Measurements from ENCODE around the gene DOCK9.

The DOCK9 gene

DNA sequence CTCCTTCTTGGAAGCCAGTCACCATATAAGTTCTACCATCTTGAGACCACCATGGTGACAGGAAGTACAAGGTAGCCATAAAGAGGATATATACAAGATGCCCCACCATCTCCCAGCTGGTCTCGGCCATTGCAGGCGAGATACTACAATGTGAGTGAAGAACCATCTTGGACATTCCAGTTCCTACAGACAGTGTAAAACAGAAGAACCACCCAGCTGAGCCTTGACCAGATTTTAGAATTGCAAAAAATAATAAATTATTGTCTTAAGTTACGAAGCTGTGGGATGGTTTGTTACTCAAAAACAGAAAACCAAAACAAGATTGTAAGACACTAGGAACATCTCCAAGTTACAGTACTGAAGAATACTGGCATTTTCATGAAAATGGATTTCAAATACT is 43.6 kb downstream of the DOCK9 start:
- Histone ChIP-seq H3K4me2 (ENCODE audit: low read depth, low read length) (no peak overlapping the region), H3K27ac (ENCODE audit: low read length) (no peak overlapping the region), H3K27me3 (replicated peaks; ENCODE audit: insufficient read depth, low read length) (no peaks in the 10 kb centered on the region), H3K9me2 (replicated peaks; ENCODE audit: insufficient read depth, low read length) (no peaks in the 10 kb centered on the region), H3F3A (ENCODE audit: insufficient read depth, low read length) (no peaks in the 10 kb centered on the region), H3K79me2 (ENCODE audit: low read length) (no peaks in the 10 kb centered on the region), H3K4me3 (ENCODE audit: low read length) (no peak overlapping the region), H3K36me3 (replicated peaks; ENCODE audit: insufficient read depth, low read length) (no peaks in the 10 kb centered on the region), H3K4me1 (ENCODE audit: low read length) (no peaks in the 10 kb centered on the region), H4K20me1 (ENCODE audit: insufficient read depth, low read length) (no peaks in the 10 kb centered on the region), H3K9ac (ENCODE audit: low read length) (no peak overlapping the region), H3K9me3 (replicated peaks; ENCODE audit: insufficient read depth, low read length) (no peaks in the 10 kb centered on the region), H2AFZ (ENCODE audit: low read length) (no peak overlapping the region)
- no peak for DNase-seq
- TF ChIP-seq EZH2phosphoT487 (IDR thresholded peaks at IDR 0.05; ENCODE audit: low read length) (no peak), EZH2 (optimal IDR thresholded peaks at IDR 0.05; ENCODE audit: low read depth, low read length) (no peak)
- TF ChIP-seq, protein P1, sequence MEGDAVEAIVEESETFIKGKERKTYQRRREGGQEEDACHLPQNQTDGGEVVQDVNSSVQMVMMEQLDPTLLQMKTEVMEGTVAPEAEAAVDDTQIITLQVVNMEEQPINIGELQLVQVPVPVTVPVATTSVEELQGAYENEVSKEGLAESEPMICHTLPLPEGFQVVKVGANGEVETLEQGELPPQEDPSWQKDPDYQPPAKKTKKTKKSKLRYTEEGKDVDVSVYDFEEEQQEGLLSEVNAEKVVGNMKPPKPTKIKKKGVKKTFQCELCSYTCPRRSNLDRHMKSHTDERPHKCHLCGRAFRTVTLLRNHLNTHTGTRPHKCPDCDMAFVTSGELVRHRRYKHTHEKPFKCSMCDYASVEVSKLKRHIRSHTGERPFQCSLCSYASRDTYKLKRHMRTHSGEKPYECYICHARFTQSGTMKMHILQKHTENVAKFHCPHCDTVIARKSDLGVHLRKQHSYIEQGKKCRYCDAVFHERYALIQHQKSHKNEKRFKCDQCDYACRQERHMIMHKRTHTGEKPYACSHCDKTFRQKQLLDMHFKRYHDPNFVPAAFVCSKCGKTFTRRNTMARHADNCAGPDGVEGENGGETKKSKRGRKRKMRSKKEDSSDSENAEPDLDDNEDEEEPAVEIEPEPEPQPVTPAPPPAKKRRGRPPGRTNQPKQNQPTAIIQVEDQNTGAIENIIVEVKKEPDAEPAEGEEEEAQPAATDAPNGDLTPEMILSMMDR (IDR thresholded peaks at IDR 0.05; ENCODE audit: low read length): no peak

DNA sequence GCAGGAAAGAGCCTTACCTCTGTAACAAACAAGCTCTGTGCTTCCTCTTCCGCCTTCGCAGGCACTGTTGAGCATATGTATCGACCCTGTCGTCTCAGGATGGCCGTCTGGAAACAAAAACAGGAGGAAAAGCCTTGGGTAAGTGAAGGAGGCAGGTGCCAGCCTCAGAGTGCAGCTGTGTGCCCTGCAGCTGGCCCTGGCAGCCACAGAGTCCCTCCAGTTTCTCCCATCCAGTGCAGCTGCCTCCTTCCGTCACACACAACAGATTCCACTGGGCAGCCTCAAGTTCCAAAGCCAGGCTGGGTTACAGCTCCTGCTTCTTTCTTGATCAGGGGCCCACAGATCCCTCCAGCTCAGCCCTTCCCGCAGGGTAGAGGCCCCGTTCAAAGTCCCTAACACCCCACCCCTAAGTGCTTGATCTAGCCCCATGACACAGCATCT is 47.7 kb downstream of the DOCK9 start:
- Histone ChIP-seq H3K9ac (ENCODE audit: low read length) (no peak overlapping the region), H3K27me3 (replicated peaks; ENCODE audit: insufficient read depth, low read length) (no peaks in the 10 kb centered on the region), H4K20me1 (ENCODE audit: insufficient read depth, low read length) (no peaks in the 10 kb centered on the region), H3K4me1 (ENCODE audit: low read length) (no peaks in the 10 kb centered on the region), H3K4me2 (ENCODE audit: low read depth, low read length) (no peak overlapping the region), H3F3A (ENCODE audit: insufficient read depth, low read length) (no peaks in the 10 kb centered on the region), H3K9me3 (replicated peaks; ENCODE audit: insufficient read depth, low read length) (no peaks in the 10 kb centered on the region), H2AFZ (ENCODE audit: low read length) (no peak overlapping the region), H3K4me3 (ENCODE audit: low read length) (no peak overlapping the region), H3K79me2 (ENCODE audit: low read length) (no peaks in the 10 kb centered on the region), H3K36me3 (replicated peaks; ENCODE audit: insufficient read depth, low read length) (no peaks in the 10 kb centered on the region), H3K9me2 (replicated peaks; ENCODE audit: insufficient read depth, low read length) (no peaks in the 10 kb centered on the region), H3K27ac (ENCODE audit: low read length) (no peak overlapping the region)
- TF ChIP-seq EZH2 (optimal IDR thresholded peaks at IDR 0.05; ENCODE audit: low read depth, low read length) (no peak), EZH2phosphoT487 (IDR thresholded peaks at IDR 0.05; ENCODE audit: low read length) (no peak)
- TF ChIP-seq, protein P1 (IDR thresholded peaks at IDR 0.05; ENCODE audit: low read length): no peak
- DNase-seq: no peak

DNA sequence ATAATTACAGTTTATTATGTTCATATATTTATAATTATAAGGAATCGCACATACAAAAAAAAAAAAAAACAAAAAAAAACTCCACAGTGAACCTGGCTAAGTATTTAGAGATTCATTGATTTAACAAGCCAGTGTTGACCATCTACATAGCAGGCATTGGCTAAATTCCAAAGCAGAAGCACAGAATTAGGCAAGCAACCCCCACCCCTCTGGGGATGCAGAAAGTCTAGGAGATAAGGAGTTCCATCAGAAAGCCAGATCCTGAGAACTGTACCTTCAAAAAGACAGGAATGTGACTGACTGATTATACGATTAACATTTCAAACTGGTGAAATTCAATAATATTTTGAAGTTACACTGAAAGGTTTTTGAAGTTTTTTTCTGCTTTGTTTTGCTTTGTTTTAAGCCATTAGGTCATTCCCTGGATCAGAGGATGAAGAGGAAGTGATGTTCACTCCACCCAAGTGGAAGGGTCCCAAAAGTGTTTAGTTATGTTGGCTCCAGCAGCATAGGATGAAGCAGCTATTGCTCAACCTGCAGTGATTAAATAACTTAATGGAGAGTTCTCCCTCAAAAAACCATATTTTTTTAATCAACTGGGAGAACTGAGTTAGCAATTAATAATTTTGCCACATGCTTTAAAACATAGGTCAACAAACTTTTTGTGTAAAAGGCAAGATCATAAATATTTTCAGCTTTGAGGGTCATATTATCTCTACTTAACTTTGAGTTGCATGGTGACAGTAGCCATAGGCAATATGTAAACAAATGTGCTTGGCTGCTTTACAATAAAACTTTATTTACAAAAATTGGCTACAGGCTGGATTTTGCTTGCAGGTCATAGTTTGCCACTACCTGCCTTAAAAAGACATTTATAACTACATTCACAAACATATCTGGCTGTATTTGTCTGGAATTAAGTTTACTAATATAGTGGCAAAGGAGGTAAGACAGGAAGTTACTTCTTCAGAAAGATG is 49.6 kb downstream of the DOCK9 start:
- DNase-seq: no peak
- Histone ChIP-seq H3K9me2 (replicated peaks; ENCODE audit: insufficient read depth, low read length) (no peaks in the 10 kb centered on the region), H4K20me1 (ENCODE audit: insufficient read depth, low read length) (no peaks in the 10 kb centered on the region), H3K4me2 (ENCODE audit: low read depth, low read length) (no peak overlapping the region), H3K36me3 (replicated peaks; ENCODE audit: insufficient read depth, low read length) (no peaks in the 10 kb centered on the region), H3K4me3 (ENCODE audit: low read length) (no peak overlapping the region), H3K9ac (ENCODE audit: low read length) (no peak overlapping the region), H3K79me2 (ENCODE audit: low read length) (no peaks in the 10 kb centered on the region), H3K27me3 (replicated peaks; ENCODE audit: insufficient read depth, low read length) (no peaks in the 10 kb centered on the region), H3F3A (ENCODE audit: insufficient read depth, low read length) (no peaks in the 10 kb centered on the region), H2AFZ (ENCODE audit: low read length) (no peak overlapping the region), H3K27ac (ENCODE audit: low read length) (no peak overlapping the region), H3K4me1 (ENCODE audit: low read length) (no peaks in the 10 kb centered on the region), H3K9me3 (replicated peaks; ENCODE audit: insufficient read depth, low read length) (no peaks in the 10 kb centered on the region)
- TF ChIP-seq EZH2phosphoT487 (IDR thresholded peaks at IDR 0.05; ENCODE audit: low read length): no peak
- no peak for TF ChIP-seq EZH2 (optimal IDR thresholded peaks at IDR 0.05; ENCODE audit: low read depth, low read length)

DNA sequence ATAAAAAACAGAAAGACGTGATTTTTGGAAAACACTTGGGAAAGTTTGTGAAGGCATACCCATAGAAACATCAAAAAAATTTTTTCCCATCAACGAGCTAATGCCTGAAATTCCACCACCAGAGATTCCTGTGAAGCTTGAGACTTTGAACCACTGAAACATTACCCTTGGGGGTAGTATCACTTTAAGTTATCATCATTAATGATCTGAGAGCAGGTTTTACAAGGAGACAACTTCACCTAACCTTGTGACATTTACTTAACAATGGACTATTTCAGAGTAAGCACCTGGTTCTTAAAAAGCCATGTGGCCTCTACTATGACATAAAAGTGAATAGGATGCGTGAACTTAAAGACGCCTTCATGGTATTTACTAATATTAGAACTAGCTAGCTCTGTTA is 51.9 kb downstream of the DOCK9 start:
- Histone ChIP-seq H3K4me3 (ENCODE audit: low read length) (no peak overlapping the region), H3F3A (ENCODE audit: insufficient read depth, low read length) (no peaks in the 10 kb centered on the region), H3K79me2 (ENCODE audit: low read length) (no peaks in the 10 kb centered on the region), H3K9ac (ENCODE audit: low read length) (no peak overlapping the region), H2AFZ (ENCODE audit: low read length) (no peak overlapping the region), H3K4me2 (ENCODE audit: low read depth, low read length) (no peak overlapping the region), H3K36me3 (replicated peaks; ENCODE audit: insufficient read depth, low read length) (no peaks in the 10 kb centered on the region), H3K4me1 (ENCODE audit: low read length) (no peaks in the 10 kb centered on the region), H3K9me3 (replicated peaks; ENCODE audit: insufficient read depth, low read length) (no peaks in the 10 kb centered on the region), H3K27me3 (replicated peaks; ENCODE audit: insufficient read depth, low read length) (no peaks in the 10 kb centered on the region), H3K9me2 (replicated peaks; ENCODE audit: insufficient read depth, low read length) (no peaks in the 10 kb centered on the region), H3K27ac (ENCODE audit: low read length) (no peak overlapping the region), H4K20me1 (ENCODE audit: insufficient read depth, low read length) (no peaks in the 10 kb centered on the region)
- TF ChIP-seq, protein P1 (IDR thresholded peaks at IDR 0.05; ENCODE audit: low read length): no peak
- TF ChIP-seq EZH2 (optimal IDR thresholded peaks at IDR 0.05; ENCODE audit: low read depth, low read length): no peak
- no peak for TF ChIP-seq EZH2phosphoT487 (IDR thresholded peaks at IDR 0.05; ENCODE audit: low read length)
- DNase-seq: no peak
